ENCODE data around the gene TGFA.

Gene TGFA

DNA sequence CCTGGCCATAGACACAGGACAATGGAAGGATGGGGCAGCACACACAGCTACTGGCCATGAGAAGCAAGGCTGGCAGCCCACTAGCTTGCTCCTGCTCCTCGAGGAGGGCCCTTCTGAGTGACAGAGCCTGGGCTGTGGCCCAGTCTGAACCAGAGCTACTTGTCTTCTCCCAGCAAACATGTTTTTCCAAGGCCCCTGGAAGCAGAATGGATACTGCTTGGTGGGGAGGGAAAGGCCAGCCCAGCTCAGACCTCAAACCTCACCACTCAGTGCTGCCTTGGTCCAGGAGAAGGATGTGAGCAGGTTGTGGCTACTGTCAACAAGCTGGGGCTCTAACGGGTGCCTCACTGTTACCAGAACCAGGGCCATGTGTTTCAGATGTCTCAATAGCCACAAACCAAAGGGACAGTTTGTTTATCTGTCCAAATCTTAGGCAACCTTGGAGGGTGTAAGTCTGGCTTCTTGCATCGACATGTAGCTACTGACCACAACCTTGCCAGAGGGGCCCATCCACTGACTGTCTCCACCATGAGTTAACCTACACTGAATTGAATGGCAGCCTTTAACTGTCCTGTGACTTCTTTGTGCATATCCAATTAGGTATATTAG is 98.6 kb downstream of the TGFA start:
- TF ChIP-seq FOXM1 (IDR thresholded peaks at IDR 0.05; ENCODE audit: borderline replicate concordance, low read depth) (no peak), RAD21 (IDR thresholded peaks at IDR 0.05; ENCODE audit: low read depth) (no peak), EP300 (IDR thresholded peaks at IDR 0.05; ENCODE audit: borderline replicate concordance) (no peak), TEAD4 (IDR thresholded peaks at IDR 0.05) (no peak), ZBTB7A (IDR thresholded peaks at IDR 0.05; ENCODE audit: low read depth) (no peak), YY1 (IDR thresholded peaks at IDR 0.05; ENCODE audit: low read depth) (no peak), TAF1 (IDR thresholded peaks at IDR 0.05; ENCODE audit: low read depth) (no peak), EGR1 (IDR thresholded peaks at IDR 0.05) (no peak)
- TF ChIP-seq, protein P1, sequence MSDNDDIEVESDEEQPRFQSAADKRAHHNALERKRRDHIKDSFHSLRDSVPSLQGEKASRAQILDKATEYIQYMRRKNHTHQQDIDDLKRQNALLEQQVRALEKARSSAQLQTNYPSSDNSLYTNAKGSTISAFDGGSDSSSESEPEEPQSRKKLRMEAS (IDR thresholded peaks at IDR 0.05), result no peak
- TF ChIP-seq, protein P2, sequence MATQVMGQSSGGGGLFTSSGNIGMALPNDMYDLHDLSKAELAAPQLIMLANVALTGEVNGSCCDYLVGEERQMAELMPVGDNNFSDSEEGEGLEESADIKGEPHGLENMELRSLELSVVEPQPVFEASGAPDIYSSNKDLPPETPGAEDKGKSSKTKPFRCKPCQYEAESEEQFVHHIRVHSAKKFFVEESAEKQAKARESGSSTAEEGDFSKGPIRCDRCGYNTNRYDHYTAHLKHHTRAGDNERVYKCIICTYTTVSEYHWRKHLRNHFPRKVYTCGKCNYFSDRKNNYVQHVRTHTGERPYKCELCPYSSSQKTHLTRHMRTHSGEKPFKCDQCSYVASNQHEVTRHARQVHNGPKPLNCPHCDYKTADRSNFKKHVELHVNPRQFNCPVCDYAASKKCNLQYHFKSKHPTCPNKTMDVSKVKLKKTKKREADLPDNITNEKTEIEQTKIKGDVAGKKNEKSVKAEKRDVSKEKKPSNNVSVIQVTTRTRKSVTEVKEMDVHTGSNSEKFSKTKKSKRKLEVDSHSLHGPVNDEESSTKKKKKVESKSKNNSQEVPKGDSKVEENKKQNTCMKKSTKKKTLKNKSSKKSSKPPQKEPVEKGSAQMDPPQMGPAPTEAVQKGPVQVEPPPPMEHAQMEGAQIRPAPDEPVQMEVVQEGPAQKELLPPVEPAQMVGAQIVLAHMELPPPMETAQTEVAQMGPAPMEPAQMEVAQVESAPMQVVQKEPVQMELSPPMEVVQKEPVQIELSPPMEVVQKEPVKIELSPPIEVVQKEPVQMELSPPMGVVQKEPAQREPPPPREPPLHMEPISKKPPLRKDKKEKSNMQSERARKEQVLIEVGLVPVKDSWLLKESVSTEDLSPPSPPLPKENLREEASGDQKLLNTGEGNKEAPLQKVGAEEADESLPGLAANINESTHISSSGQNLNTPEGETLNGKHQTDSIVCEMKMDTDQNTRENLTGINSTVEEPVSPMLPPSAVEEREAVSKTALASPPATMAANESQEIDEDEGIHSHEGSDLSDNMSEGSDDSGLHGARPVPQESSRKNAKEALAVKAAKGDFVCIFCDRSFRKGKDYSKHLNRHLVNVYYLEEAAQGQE (IDR thresholded peaks at IDR 0.05; ENCODE audit: low read depth), result no peak

DNA sequence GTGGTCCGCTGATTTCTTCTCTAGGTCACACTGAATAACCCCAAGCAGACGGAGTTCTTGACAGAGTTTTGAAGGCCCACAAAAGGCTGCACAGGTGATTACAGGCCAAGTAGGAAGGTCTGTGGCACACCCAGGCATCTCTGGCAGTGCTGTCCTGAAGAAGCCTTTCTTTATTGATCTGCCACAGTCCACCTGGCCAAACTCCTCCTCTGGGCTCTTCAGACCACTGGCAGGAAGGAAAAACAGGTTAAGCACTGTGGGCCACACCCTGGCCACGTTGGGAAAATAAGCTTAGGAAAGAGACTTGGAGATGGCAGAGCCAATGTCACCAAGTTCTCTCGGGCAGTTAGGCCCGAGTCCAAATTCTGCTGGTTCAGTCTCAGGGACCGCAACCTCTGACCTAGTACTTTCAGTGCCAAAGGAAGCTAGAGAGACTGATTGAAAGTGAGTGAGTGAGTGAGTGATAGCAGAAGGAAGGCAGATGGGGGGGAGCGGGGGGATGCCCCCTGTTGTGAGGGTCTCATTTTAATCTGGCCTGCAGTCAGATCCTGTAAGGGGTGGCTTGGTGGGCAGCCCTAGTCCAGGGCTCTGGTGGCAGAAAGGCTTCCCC is 102.9 kb downstream of the TGFA start:
- TF ChIP-seq CEBPB (IDR thresholded peaks at IDR 0.05), result no peak
- TF ChIP-seq ZBTB7A (IDR thresholded peaks at IDR 0.05; ENCODE audit: low read depth), result no peak
- no peak for TF ChIP-seq FOXM1 (IDR thresholded peaks at IDR 0.05; ENCODE audit: borderline replicate concordance, low read depth)
- TF ChIP-seq YY1 (IDR thresholded peaks at IDR 0.05; ENCODE audit: low read depth), result no peak
- no peak for TF ChIP-seq RAD21 (IDR thresholded peaks at IDR 0.05; ENCODE audit: low read depth)
- no peak for TF ChIP-seq EGR1 (IDR thresholded peaks at IDR 0.05)
- TF ChIP-seq CREB1 (IDR thresholded peaks at IDR 0.05; ENCODE audit: low read depth), result no peak

DNA sequence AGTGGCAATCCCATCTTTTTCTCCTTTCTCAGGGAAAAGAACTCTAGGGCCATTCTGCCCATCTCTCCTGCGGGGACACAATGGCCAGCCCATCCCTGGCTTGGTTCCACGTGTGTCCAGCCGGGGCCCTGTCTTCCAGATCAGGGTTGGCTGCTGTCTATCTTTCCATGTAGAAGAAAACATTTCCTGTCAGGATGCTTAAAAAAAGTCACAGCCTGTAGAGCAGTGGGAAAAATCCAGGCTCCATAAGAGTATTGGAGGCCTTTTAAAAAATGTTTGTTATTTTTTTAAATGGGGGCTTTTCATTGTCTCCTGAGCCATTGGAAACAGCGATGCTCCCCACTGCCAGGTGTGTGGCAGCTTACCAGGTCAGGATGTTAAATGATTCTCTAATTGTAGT is 105.6 kb downstream of the TGFA start:
- TF ChIP-seq, protein P3, sequence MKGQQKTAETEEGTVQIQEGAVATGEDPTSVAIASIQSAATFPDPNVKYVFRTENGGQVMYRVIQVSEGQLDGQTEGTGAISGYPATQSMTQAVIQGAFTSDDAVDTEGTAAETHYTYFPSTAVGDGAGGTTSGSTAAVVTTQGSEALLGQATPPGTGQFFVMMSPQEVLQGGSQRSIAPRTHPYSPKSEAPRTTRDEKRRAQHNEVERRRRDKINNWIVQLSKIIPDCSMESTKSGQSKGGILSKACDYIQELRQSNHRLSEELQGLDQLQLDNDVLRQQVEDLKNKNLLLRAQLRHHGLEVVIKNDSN (IDR thresholded peaks at IDR 0.05), result no peak
- TF ChIP-seq TEAD4 (IDR thresholded peaks at IDR 0.05) (no peak), CREB1 (IDR thresholded peaks at IDR 0.05; ENCODE audit: low read depth) (no peak), FOXM1 (IDR thresholded peaks at IDR 0.05; ENCODE audit: borderline replicate concordance, low read depth) (no peak), CEBPB (IDR thresholded peaks at IDR 0.05) (no peak)
- TF ChIP-seq, protein P1 (IDR thresholded peaks at IDR 0.05), result no peak

DNA sequence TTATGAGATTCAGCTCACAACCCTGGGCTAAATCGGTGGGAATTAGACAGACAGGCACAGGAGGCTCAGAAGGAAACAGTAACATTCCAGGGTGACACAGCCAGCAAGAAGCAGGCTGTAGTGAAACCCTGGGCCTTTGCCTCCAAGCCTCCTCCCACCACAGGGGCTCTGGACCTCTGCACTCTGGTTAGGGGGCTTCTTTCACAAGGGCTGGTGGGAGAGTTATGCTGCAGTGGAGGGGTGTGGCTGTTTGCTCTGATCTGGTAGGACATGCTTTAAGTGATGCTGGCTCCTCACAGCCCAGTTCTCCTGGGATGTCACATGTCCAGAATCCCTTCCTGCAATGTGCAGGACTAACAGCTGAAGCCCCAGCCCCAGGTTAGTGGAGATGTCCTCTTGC is 109.9 kb downstream of the TGFA start:
- TF ChIP-seq EGR1 (IDR thresholded peaks at IDR 0.05) (no peak), NFIC (IDR thresholded peaks at IDR 0.05) (no peak), EP300 (IDR thresholded peaks at IDR 0.05; ENCODE audit: borderline replicate concordance) (no peak), FOXM1 (IDR thresholded peaks at IDR 0.05; ENCODE audit: borderline replicate concordance, low read depth) (no peak)

DNA sequence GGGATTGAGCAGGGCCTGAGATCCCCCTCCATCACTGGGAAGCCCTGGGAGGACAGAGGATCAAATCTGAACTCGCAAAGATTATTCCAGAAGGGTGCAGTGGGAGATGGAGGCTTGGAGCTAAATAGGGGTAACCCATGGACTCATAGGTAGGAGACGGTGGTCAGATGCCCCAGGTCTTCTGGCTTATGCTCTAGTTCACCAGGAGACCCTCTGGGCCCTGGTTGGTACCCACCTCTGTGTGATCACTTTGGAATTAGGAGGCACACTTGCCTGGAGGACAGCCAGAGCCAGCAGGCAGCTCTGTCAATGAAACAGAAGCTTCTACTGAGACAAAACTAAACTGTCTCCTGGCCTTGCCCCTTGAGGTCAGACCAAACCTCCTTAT is 110.6 kb downstream of the TGFA start:
- TF ChIP-seq NFIC (IDR thresholded peaks at IDR 0.05) (no peak), EGR1 (IDR thresholded peaks at IDR 0.05) (no peak), RAD21 (IDR thresholded peaks at IDR 0.05; ENCODE audit: low read depth) (no peak), TEAD4 (IDR thresholded peaks at IDR 0.05) (no peak), EP300 (IDR thresholded peaks at IDR 0.05; ENCODE audit: borderline replicate concordance) (no peak), TAF1 (IDR thresholded peaks at IDR 0.05; ENCODE audit: low read depth) (no peak), CEBPB (IDR thresholded peaks at IDR 0.05) (no peak), FOXM1 (IDR thresholded peaks at IDR 0.05; ENCODE audit: borderline replicate concordance, low read depth) (no peak), YY1 (IDR thresholded peaks at IDR 0.05; ENCODE audit: low read depth) (no peak), ZBTB7A (IDR thresholded peaks at IDR 0.05; ENCODE audit: low read depth) (no peak)
- TF ChIP-seq, protein P1 (IDR thresholded peaks at IDR 0.05), result no peak
- TF ChIP-seq, protein P2 (IDR thresholded peaks at IDR 0.05; ENCODE audit: low read depth), result no peak

DNA sequence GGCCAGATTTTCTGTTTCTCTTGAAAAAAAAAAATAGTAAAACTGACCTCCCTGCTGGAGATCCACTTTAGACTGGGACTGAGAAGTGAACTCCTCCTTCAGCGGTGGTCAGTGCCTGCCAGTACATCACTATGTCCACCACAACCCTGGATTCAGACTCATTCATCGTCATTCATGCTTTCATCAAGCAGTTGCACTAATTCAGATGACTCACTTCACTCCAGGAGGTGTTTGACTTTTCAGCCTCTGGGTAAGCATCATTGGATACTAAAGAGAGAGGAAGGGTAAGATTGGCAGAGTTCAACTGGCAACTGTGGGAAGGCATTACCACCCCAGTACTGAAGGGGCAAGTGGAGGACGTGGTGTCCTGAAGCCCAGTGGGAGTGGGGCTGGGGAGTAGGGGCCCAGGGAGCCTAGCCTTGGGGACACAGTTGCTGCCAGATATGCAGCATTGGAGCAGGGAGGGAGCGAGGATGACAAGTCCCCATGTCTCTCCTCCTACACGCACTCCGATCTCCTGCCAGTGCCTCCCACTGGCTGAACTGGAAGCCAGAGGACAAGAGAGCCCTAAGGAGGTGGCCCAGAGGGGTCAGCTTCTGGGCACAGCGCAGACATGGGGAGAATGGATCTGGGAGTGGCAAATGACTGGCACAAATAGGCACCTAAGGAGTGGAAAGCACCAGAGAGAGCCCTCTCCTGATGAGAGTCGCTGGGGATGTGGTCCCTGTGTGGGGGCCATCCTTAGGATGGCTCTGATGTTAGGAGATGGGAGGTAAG is 111.1 kb downstream of the TGFA start:
- TF ChIP-seq TEAD4 (IDR thresholded peaks at IDR 0.05) (no peak), CREB1 (IDR thresholded peaks at IDR 0.05; ENCODE audit: low read depth) (no peak), TAF1 (IDR thresholded peaks at IDR 0.05; ENCODE audit: low read depth) (no peak), TCF12 (IDR thresholded peaks at IDR 0.05; ENCODE audit: low read depth) (no peak), CEBPB (IDR thresholded peaks at IDR 0.05) (no peak), YY1 (IDR thresholded peaks at IDR 0.05; ENCODE audit: low read depth) (no peak), EP300 (IDR thresholded peaks at IDR 0.05; ENCODE audit: borderline replicate concordance) (no peak)
- TF ChIP-seq, protein P2 (IDR thresholded peaks at IDR 0.05; ENCODE audit: low read depth), result no peak
